WTC11 (cell line): ENCODE data around the gene DUSP22. TPM values are rescaled to one million over a fixed set of nuclear protein-coding genes. Genes with fewer than 3 reads are reported as not detected.

ENCODE experiments used
- ATAC-seq: fragments of 200-7000 bp; cut with Tn5 transposase; 2 replicates; pipeline ENCODE4 v1.10.0; 2021; ENCODE audit warnings: mild to moderate bottlenecking, moderate library complexity
- CTCF ChIA-PET: fragments of 300-600 bp; sonication (Branson Sonifier 250); formaldehyde crosslinking; loops from one replicate; lab custom pipeline; 2021; ENCODE audit warnings: antibody characterized with exemption; lab: Charles Lee
- POLR2A ChIA-PET: fragments of 350-600 bp; sonication (Branson Sonifier 250); formaldehyde crosslinking; loops from one replicate; lab custom pipeline; 2021; ENCODE audit warnings: antibody characterized with exemption; lab: Charles Lee
- DNase-seq: peaks from one replicate; pipeline ENCODE4 v3.0.0; 2021; ENCODE audit warnings: low spot score
- H3K27ac Mint-ChIP-seq: 2 replicates; pipeline ENCODE4 v1.8.0; 2021; ENCODE audit warnings: mixed read lengths
- H3K27me3 Mint-ChIP-seq: 2 replicates; pipeline ENCODE4 v1.8.0; 2021; ENCODE audit warnings: low read depth, mild to moderate bottlenecking, moderate library complexity, mixed read lengths
- H3K36me3 Mint-ChIP-seq: 2 replicates; pipeline ENCODE4 v1.8.0; 2021; ENCODE audit warnings: mixed read lengths
- H3K4me1 Mint-ChIP-seq: 2 replicates; pipeline ENCODE4 v1.8.0; 2022; ENCODE audit warnings: mixed read lengths
- H3K4me3 Mint-ChIP-seq: 2 replicates; pipeline ENCODE4 v1.8.0; 2021; ENCODE audit warnings: mild to moderate bottlenecking, moderate library complexity, mixed read lengths
- H3K9me3 Mint-ChIP-seq: 2 replicates; pipeline ENCODE4 v1.8.0; 2021; ENCODE audit warnings: mixed read lengths
- ATF2 ChIP-seq: sonication (generic); formaldehyde crosslinking; IDR thresholded peaks from 2 replicates; pipeline ENCODE4 v1.8.1; 2022; ENCODE audit warnings: low read depth, missing genetic modification reagents, borderline replicate concordance
- E2F1 ChIP-seq: sonication (generic); formaldehyde crosslinking; IDR thresholded peaks from 2 replicates; pipeline ENCODE4 v1.8.0; 2022; ENCODE audit warnings: mild to moderate bottlenecking, missing genetic modification reagents
- ETV6 ChIP-seq: sonication (generic); formaldehyde crosslinking; IDR thresholded peaks from 2 replicates; pipeline ENCODE4 v1.8.1; 2022; ENCODE audit warnings: mild to moderate bottlenecking, missing genetic modification reagents
- HMGA2 ChIP-seq: fragments of 250-450 bp; sonication (Bioruptor Pico); IDR thresholded peaks from 2 replicates; pipeline ENCODE4 v1.4.0; 2021; ENCODE audit warnings: mild to moderate bottlenecking, moderate library complexity
- HMGXB4 ChIP-seq: sonication (generic); formaldehyde crosslinking; IDR thresholded peaks from 2 replicates; pipeline ENCODE4 v1.8.1; 2023; ENCODE audit warnings: mild to moderate bottlenecking, moderate library complexity, missing genetic modification reagents
- IRF2 ChIP-seq: sonication (generic); formaldehyde crosslinking; IDR thresholded peaks from 2 replicates; pipeline ENCODE4 v1.8.0; 2022; ENCODE audit warnings: low read depth, missing genetic modification reagents, borderline replicate concordance
- MLX ChIP-seq: sonication (generic); formaldehyde crosslinking; IDR thresholded peaks from 2 replicates; pipeline ENCODE4 v1.8.1; 2023; ENCODE audit warnings: mild to moderate bottlenecking, missing genetic modification reagents, moderate library complexity
- MXD4 ChIP-seq: fragments of 250-450 bp; sonication (Bioruptor Pico); IDR thresholded peaks from 2 replicates; pipeline ENCODE4 v1.8.0; 2021; ENCODE audit warnings: mild to moderate bottlenecking, moderate library complexity, borderline replicate concordance
- PRDM15 ChIP-seq: sonication (generic); formaldehyde crosslinking; IDR thresholded peaks from 2 replicates; pipeline ENCODE4 v1.8.0; 2022; ENCODE audit warnings: missing genetic modification reagents
- USF1 ChIP-seq: sonication (generic); formaldehyde crosslinking; IDR thresholded peaks from 2 replicates; pipeline ENCODE4 v1.8.0; 2022; ENCODE audit warnings: mild to moderate bottlenecking, missing genetic modification reagents
- ZBTB21 ChIP-seq: sonication (generic); formaldehyde crosslinking; IDR thresholded peaks from 2 replicates; pipeline ENCODE4 v1.8.1; 2023; ENCODE audit warnings: mild to moderate bottlenecking, missing genetic modification reagents, borderline replicate concordance
- ZSCAN18 ChIP-seq: fragments of 250-450 bp; sonication (Bioruptor Pico); IDR thresholded peaks from 2 replicates; pipeline ENCODE4 v2.1.2; 2022; ENCODE audit warnings: mild to moderate bottlenecking, moderate library complexity
- total RNA-seq: library from RNA; stranded (reverse); gene quantifications from 3 replicates; pipeline ENCODE4 v1.2.3, GENCODE V29; 2021

DUSP22 gene
- total RNA-seq, 1 experiment from 2014 or later, result 38.5 TPM

- peaks cover 7% of the 10 kb centered on the region for H3K4me1 Mint-ChIP-seq
- H3K36me3 Mint-ChIP-seq, result peaks cover 4% of the 10 kb centered on the region; the same call in 1 of the 2 replicates
- no peak for DNase-seq
- H3K4me3 Mint-ChIP-seq, result no peak overlapping the region
- no peaks in the 10 kb centered on the region for H3K9me3 Mint-ChIP-seq
- TF ChIP-seq PRDM15 (CRISPR knock-in tag) (no peak), MLX (CRISPR knock-in tag) (no peak), MXD4 (no peak), ZSCAN18 (CRISPR knock-in tag) (no peak), IRF2 (CRISPR knock-in tag) (no peak), USF1 (CRISPR knock-in tag) (no peak)
- POLR2A ChIA-PET, result no interaction called here
- H3K27ac Mint-ChIP-seq, result no peak overlapping the region
- peaks cover 32% of the 10 kb centered on the region for H3K27me3 Mint-ChIP-seq
- CTCF ChIA-PET, result interaction anchor here (1.2 to 1.7 kb wide), 3 partner anchors 11 to 210 kb away, joined by 3 to 12 read pairs (median 3); no protein-coding TSS in a partner anchor
- no peak for ATAC-seq
Measured at GRCh38 chr6:398065-398464, 105.8 kb downstream of the DUSP22 start.

- peaks cover 6% of the 10 kb centered on the region for H3K4me1 Mint-ChIP-seq
- ChIA-PET CTCF (interaction anchor here (1.2 to 1.7 kb wide), 3 partner anchors 10 to 46 kb away, joined by 3 to 12 read pairs (median 9); no protein-coding TSS in a partner anchor), POLR2A (no interaction called here)
- peaks cover 4% of the 10 kb centered on the region; the same call in 1 of the 2 replicates for H3K36me3 Mint-ChIP-seq
- H3K4me3 Mint-ChIP-seq, result no peak overlapping the region
- H3K9me3 Mint-ChIP-seq, result no peaks in the 10 kb centered on the region
- no peak for TF ChIP-seq HMGA2 (CRISPR knock-in tag)
- no peak for TF ChIP-seq ETV6 (CRISPR knock-in tag)
- TF ChIP-seq ZBTB21 (CRISPR knock-in tag), result no peak
- TF ChIP-seq ATF2 (CRISPR knock-in tag), result no peak
- no peak for TF ChIP-seq E2F1
- no peak for TF ChIP-seq HMGXB4 (CRISPR knock-in tag)
- no peak overlapping the region for H3K27ac Mint-ChIP-seq
- DNase-seq (no peak), ATAC-seq (no peak)
- peaks cover 27% of the 10 kb centered on the region for H3K27me3 Mint-ChIP-seq
Measured at GRCh38 chr6:398558-399078, 106.3 kb downstream of the DUSP22 start.
